ENCODE results near the gene ALDH1A2. TPM values are rescaled to one million over a fixed set of nuclear protein-coding genes. Genes with fewer than 3 reads are reported as not detected.

The ALDH1A2 gene
- total RNA-seq, 1 donor: 2.1 TPM

DNA sequence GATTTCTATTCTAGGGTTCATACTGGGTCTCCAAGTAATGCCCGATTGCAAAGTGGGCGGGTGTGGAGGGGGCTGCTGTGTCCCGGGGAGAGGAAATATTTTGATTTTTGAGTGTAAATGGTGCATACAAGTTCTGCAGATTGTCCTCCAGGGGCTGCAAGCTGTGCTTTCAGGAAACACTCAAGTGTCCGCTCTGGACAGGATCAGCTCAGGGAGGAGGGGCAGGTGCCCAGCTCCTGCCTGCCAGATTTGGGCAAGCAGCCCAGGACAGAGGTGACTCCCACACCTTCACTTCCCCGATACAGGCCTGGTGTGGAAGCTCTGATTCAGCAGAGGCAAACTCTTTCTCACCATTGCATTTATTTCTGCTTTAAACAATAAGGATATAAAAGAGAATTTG, 142.7 kb downstream of the ALDH1A2 start:
- no peak overlapping the region for H3K4me3 ChIP-seq (ENCODE audit: low read depth, low read length)
- TF ChIP-seq, protein P1, sequence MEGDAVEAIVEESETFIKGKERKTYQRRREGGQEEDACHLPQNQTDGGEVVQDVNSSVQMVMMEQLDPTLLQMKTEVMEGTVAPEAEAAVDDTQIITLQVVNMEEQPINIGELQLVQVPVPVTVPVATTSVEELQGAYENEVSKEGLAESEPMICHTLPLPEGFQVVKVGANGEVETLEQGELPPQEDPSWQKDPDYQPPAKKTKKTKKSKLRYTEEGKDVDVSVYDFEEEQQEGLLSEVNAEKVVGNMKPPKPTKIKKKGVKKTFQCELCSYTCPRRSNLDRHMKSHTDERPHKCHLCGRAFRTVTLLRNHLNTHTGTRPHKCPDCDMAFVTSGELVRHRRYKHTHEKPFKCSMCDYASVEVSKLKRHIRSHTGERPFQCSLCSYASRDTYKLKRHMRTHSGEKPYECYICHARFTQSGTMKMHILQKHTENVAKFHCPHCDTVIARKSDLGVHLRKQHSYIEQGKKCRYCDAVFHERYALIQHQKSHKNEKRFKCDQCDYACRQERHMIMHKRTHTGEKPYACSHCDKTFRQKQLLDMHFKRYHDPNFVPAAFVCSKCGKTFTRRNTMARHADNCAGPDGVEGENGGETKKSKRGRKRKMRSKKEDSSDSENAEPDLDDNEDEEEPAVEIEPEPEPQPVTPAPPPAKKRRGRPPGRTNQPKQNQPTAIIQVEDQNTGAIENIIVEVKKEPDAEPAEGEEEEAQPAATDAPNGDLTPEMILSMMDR (IDR thresholded peaks at IDR 0.05; ENCODE audit: insufficient read depth, low read length): no peak
- no peak for DNase-seq (ENCODE audit: low read depth)

DNA sequence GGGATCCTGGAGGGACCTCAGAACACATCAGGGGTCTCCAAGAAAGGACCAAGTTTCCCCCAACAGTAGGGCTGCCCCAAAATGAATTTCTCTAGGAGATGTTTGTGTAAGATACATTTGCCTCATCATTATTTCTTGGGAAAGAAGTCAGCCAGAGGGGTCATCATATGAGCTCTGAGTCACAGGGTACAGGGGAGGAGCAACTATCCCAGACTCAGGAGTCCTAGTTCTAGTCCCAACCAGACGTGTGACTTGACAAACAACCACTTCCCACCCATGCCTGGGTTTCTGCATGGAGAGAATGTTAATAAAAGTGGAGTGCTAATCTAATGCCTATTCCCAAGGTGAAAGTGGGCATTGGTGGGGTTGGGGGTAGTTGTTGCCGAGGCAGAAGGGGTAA, 144.1 kb downstream of the ALDH1A2 start:
- TF ChIP-seq, protein P1 (IDR thresholded peaks at IDR 0.05; ENCODE audit: insufficient read depth, low read length): no peak
- DNase-seq (ENCODE audit: low read depth): no peak
- H3K4me3 ChIP-seq (ENCODE audit: low read depth, low read length): no peak overlapping the region

DNA sequence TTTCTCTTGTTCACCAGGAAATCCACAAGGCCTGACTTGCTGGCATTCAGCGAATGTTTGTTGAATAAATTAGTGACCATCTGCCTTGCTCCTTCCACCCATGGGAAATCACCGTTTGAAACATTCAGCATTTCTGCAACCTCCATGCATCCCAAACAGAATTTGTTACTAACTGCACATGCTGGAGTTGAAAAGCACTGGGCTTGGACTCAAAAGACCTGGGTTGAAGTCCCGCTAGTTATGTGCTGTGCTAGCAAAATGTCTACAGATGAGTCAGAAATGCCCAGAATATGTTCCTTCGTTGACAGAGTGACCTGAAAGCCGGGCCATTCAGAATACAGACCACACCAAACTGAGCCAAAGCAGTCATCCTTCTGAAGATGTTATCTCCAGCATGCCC, 144.6 kb downstream of the ALDH1A2 start:
- no peak overlapping the region for H3K4me3 ChIP-seq (ENCODE audit: low read depth, low read length)
- no peak for DNase-seq (ENCODE audit: low read depth)
- TF ChIP-seq, protein P1 (IDR thresholded peaks at IDR 0.05; ENCODE audit: insufficient read depth, low read length): no peak

DNA sequence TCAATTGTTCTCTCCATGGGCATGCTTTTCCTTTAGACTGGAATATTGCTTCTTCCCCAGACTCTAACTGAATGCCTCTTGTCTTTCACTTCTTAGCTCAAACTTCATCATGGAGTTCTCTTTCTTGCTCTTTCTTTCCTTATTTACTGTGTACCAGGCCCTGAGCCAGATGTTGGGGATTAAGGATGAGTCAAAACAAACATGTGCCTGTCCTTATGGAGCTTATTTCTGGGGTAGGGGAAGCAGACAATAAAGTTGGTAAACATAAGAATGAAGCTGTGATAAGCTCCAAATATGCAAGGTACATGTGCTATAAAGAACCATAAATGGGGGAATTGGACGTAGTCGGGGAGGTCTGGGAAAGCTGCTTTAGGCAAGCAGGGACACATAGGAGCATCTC, 145.8 kb downstream of the ALDH1A2 start:
- no peak for DNase-seq (ENCODE audit: low read depth)
- TF ChIP-seq, protein P1 (IDR thresholded peaks at IDR 0.05; ENCODE audit: insufficient read depth, low read length): no peak
- H3K4me3 ChIP-seq (ENCODE audit: low read depth, low read length): no peak overlapping the region

DNA sequence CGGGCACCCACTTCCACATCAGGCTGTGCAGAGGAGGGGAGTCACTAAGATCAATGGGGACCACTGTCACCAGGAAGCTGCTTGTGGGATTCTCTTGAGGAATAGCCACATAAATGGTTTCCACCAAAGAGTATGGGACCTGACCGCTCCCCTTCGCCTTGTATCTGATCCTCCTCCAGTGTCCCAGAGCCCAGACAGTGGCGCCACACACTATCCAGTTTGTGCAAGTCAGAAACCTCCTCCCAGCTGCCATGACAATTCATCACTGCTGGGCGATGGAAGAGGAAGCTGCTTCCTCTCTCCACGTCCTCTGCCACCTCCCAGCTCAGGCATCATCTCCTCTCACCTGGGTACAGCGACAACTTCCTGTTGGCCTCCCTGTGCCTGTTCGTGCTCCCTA, 147.5 kb downstream of the ALDH1A2 start:
- no peak overlapping the region for H3K4me3 ChIP-seq (ENCODE audit: low read depth, low read length)
- DNase-seq (ENCODE audit: low read depth): no peak
- TF ChIP-seq, protein P1 (IDR thresholded peaks at IDR 0.05; ENCODE audit: insufficient read depth, low read length): no peak

DNA sequence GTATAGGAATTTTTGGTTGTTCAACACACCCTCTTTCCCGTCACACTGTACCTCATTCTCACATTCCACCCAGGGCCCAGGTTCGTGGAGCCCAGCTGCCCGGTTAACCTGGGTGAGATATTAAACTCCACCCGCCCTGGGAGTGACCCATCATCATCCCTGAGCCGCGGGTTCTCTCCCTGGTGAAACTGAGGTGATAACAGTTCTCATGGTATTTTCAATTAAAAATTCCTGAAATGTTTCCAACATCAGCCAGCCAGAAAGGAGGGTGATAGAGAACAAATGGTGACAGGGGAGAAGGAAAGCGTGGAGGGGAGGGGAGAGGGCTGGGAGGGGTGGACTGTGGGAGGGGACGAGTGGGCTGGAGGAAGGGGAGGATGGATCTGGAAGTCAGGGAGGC, 148.8 kb downstream of the ALDH1A2 start:
- TF ChIP-seq, protein P1 (IDR thresholded peaks at IDR 0.05; ENCODE audit: insufficient read depth, low read length): no peak
- no peak for DNase-seq (ENCODE audit: low read depth)
- H3K4me3 ChIP-seq (ENCODE audit: low read depth, low read length): no peak overlapping the region

DNA sequence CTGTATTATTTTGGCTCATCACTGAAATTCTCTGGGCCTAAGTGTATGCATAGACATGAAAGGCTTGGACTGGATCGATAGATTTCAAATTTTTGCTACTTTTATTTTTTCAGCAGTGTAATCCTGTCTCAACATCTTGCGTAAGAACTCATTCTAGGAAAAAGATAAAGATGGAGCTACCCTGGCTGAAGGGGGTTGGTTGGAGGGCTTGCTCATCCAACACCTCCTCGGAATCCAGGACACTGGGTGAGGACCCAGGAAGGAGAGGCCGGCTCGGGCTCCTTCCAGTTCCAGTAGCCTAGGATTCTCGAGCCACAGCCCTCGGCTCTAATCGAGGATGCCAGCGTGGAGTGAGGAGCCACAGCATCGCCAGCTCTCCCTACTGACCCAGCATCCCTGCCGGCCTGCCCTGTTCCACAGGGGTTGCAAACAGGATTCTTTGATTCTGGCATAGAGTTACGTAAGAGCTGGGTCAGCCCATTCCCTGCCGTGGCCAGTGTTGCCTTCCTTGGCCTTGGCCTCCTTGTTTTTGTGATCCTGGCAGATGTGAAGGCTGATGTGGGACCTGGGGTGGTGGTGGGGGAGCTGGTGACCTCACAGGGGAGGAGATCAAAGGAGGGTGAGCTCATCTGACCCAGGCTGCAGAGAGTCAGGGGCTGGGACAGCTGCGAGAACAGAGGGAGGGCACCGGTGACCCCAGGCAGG, 149.5 kb downstream of the ALDH1A2 start:
- no peak overlapping the region for H3K4me3 ChIP-seq (ENCODE audit: low read depth, low read length)
- DNase-seq (ENCODE audit: low read depth): no peak
- TF ChIP-seq, protein P1 (IDR thresholded peaks at IDR 0.05; ENCODE audit: insufficient read depth, low read length): no peak

Measured in fibroblast of the aortic adventitia (primary cell).